Activated CD4-positive, alpha-beta T cell treated with anti-CD3 and anti-CD28 coated beads for 48 hours (primary cell): Measurements from ENCODE around the gene RPAP3.

ENCODE experiments used
- DNase-seq: peaks from one replicate; pipeline ENCODE4 v3.0.0-alpha.2; 2020

RPAP3 gene, protein sequence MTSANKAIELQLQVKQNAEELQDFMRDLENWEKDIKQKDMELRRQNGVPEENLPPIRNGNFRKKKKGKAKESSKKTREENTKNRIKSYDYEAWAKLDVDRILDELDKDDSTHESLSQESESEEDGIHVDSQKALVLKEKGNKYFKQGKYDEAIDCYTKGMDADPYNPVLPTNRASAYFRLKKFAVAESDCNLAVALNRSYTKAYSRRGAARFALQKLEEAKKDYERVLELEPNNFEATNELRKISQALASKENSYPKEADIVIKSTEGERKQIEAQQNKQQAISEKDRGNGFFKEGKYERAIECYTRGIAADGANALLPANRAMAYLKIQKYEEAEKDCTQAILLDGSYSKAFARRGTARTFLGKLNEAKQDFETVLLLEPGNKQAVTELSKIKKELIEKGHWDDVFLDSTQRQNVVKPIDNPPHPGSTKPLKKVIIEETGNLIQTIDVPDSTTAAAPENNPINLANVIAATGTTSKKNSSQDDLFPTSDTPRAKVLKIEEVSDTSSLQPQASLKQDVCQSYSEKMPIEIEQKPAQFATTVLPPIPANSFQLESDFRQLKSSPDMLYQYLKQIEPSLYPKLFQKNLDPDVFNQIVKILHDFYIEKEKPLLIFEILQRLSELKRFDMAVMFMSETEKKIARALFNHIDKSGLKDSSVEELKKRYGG

GRCh38 chr12:47705566-47706425 is at the start of gene RPAP3:
RPAP3 (minus strand) TSS chr12:47706030; CDS start chr12:47702840, 3,190 bp downstream.
- DNase-seq: peak; percentile 99

DNA sequence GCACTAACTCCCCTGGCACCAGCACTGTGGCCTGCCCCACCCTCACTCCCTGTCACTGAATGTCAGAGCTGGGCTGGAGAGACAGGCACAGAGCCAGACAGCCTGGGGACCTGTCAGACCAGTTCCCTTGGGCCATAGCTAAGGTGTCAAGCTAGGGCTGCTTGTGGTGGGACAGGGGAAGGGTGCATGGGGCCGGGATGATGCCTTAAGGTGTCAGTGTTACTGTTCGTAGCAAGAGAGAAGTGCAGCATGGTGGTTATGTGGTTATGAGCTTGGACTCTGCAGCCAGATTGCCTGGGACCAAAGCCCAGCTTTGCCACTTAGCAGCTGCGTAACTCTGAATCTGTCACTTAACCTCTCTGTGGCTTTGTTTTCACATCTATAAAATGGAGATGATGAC is 49.1 kb upstream of the RPAP3 start:
- no peak for DNase-seq

DNA sequence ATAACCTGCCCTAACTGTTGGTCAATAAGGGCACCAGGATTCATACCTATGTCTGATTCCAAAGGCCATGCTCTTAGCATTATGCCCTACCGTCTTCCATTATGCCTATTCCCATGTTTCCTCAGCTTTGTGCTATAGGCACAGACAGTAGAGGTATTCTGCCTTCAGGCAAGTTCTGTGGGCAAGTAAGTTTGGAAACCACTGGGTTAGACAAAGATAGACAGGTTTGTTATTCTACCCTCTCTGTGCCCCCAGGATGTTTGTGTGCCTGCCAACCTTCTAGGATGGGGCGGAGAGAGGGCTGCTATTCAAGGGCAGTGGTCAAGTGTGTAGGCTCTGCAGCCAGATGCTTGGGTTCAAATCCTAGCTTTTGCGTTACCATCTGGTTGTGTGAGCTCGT is 48.3 kb upstream of the RPAP3 start:
- DNase-seq: no peak

GRCh38 chr12:47753021-47754001 is 47.5 kb upstream of the RPAP3 start:
- DNase-seq: no peak

- DNase-seq: no peak
Observed at GRCh38 chr12:47752552-47752951, 46.7 kb upstream of the RPAP3 start.

DNA sequence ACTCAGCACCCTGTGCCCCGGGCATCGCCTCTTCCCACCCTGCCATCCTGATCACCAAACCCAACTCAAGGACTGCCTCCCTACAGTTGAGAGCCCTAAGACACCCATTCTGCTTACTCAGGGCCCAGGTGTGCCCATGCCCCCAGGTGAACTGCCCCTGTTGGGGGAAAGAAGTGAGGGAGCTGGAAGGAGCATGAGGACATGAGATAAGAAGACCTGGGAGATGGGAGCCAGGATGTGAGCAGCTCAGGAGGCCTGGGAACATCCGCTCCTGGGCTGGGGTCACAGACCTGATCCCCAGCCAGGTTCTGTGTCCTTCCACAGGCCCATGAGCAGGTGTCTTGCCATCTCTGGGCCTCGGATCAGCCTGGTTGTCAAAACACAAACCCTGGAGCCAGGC is 46.3 kb upstream of the RPAP3 start:
- no peak for DNase-seq

- no peak for DNase-seq
Observed at GRCh38 chr12:47751561-47751960, 45.7 kb upstream of the RPAP3 start.

GRCh38 chr12:47750916-47751470 is 45.2 kb upstream of the RPAP3 start:
- DNase-seq: no peak

GRCh38 chr12:47750229-47750798 is 44.5 kb upstream of the RPAP3 start:
- no peak for DNase-seq

GRCh38 chr12:47748899-47749298 is 43.1 kb upstream of the RPAP3 start:
- DNase-seq: no peak

DNA sequence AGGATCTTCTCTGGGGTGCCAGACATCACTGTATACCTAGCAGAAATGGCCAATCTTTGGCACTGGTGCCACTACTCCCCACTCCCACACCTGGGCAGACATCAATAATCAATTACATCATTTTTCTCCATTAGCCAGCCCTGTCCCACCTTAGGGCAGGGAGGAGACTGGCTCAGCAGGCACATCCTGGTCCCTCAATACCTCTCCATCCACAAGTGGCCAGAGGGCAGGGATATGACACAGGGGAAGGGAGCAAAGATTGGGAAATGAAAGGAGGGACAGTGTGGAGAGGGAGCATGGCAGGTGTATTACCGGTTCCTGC is 42.6 kb upstream of the RPAP3 start:
- DNase-seq: no peak

DNA sequence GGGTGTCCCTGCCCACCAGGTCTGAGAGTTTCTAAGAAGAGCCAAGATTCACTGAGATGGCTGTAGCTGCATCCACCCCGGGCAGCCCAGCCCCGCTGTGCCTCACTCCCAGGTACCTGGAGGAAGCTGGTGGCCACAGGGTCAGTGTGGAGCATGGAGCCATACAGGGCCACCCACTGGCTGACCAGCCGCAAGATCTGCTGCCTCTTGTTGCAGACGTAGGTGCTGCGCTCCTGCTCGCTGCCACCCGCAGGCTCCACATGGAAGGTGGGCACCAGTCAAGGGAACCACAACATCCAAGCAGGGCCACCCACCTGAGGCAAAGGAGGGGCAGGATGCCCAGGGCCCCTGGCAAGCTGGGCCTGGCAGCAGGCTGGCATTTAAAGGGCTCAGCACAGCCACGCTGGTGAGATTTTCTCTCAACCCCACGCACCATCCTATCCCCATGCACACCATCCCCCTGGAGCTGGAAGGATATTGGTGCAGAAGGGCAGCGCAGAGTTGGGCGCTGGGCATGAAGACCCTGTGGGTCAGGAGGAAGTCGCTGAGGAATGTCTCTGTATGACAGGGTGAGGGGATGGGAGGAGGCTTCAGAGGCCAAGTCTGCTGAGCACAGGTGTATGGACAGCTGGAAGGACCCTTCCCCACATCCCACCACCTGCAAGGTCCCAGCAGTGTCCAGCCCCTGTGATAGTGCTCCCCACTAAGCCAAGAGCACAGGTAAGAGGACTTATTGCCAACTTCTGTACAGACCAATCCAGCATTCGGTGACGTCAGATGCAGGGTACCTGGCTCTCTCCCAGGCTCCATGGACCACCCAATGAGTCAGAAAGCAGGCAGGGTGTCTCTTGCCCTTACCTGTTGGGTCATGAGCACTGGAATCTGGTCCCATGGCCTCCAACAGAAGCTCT is 42.0 kb upstream of the RPAP3 start:
- no peak for DNase-seq

GRCh38 chr12:47747126-47747525 is 41.3 kb upstream of the RPAP3 start:
- DNase-seq: no peak

DNA sequence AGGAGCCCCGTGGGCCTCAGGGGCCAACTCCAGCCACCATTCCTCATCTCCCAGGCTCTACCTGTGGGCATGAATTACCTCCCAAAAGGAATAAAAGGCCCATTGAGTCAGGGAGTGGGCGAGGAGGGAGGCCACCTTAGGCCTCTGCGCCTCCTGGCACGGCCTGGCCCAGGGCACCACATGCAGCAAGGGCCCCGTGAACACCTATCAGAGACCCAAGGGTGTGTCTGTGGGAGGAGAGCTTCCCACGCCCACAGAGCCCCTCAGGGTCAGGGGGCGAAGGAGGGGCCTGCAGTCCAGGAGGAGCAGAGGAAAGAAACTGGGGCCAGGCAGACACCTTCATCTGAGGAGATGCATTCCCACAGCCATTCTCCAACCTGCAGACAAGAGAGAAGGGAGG is 40.7 kb upstream of the RPAP3 start:
- no peak for DNase-seq

DNA sequence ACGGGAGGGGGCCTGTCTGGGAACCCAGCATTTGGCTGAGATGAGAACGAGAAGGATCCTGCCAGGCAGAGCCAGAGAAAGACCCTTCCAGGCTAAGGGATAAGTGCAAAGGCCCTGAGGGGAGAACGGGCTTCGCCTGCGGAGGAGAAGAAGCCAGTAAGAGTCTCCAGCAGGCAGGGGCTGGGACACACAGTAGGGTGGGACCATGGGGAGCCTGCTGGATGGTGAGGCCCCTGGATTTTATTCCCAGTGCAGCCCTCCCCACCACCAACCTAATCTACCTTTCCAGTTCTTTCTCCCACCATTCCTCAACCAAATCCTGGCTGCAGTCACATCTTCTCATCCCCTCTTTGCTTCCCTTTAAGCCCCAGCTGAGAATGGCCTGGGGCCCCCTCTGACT is 40.2 kb upstream of the RPAP3 start:
- DNase-seq: no peak

DNA sequence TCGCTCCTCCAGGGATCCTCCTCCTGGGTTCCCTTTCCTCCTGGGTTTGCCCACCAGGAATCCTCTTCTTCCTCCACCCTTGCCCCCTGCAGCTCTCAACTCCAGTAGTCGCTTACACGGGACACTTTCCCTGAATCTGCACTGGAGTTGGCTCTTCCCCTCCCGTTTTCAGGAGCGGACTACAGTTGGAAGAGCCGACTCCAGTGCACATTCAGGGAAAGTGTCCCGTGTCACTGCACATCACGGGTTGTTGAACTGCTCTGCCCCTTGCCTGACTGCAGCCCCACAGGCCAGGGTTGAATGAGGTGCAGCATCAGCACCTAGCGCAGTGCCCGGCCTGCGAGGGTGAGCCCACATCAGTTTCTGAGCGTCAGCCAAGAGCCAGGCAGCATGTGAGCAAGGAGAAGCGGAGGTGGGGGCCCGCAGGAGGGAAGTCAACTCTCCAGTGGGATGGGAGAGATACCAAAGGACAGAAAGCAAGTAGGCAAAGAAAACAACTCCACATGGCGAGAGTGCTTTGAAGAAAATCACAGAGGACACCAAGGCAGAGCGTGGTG is 39.7 kb upstream of the RPAP3 start:
- no peak for DNase-seq

- DNase-seq: no peak
Observed at GRCh38 chr12:47744778-47745436, 39.1 kb upstream of the RPAP3 start.

- DNase-seq: peak; percentile 63
Observed at GRCh38 chr12:47744005-47744651, 38.3 kb upstream of the RPAP3 start.

GRCh38 chr12:47743311-47743860 is 37.6 kb upstream of the RPAP3 start:
- no peak for DNase-seq
